ENCODE data around the gene ATP5IF1. TPM values are rescaled to one million over a fixed set of nuclear protein-coding genes. Genes with fewer than 3 reads are reported as not detected.

ATP5IF1 gene
- total RNA-seq, 1 experiment from 2014 or later: 169 TPM

GRCh38 chr1:28280977-28281381 lies 45.1 kb downstream of the ATP5IF1 start:
- CTCF ChIA-PET: no interaction called here
- no TSS peak for BruUV-seq (replicated peaks)
- Histone ChIP-seq H2AFZ (ENCODE audit: low read depth, low read length, poor library complexity, severe bottlenecking) (no peak overlapping the region), H3K9me3 (ENCODE audit: control insufficient read depth in 1 of 2, insufficient read depth in 1 of 2, low read depth in 1 of 2, low read length in 2 of 2) (no peaks in the 10 kb centered on the region), H3K4me2 (ENCODE audit: low read length) (no peak overlapping the region), H3K4me1 (ENCODE audit: control insufficient read depth in 1 of 2, insufficient read depth in 2 of 2, low read length in 2 of 2) (no peaks in the 10 kb centered on the region), H3K36me3 (ENCODE audit: control insufficient read depth in 1 of 2, insufficient read depth in 2 of 2, low read length in 2 of 2) (peaks cover 0 to 14% of the 10 kb centered on the region in 2 experiments; a peak in 2 of 4 replicates), H3K27me3 (ENCODE audit: insufficient read depth, low read length) (no peaks in the 10 kb centered on the region), H3K79me2 (ENCODE audit: insufficient read depth, low read length) (no peaks in the 10 kb centered on the region), H3K9me2 (ENCODE audit: insufficient read depth) (no peaks in the 10 kb centered on the region), H3K9ac (ENCODE audit: low read length) (no peak overlapping the region), H3K4me3 (replicated peaks in 1 of 2; ENCODE audit: low read depth in 1 of 2, low read length in 2 of 2) (no peak overlapping the region), H4K20me1 (ENCODE audit: insufficient read depth) (no peaks in the 10 kb centered on the region), H3K27ac (ENCODE audit: low read depth, low read length) (no peak overlapping the region)
- TF ChIP-seq YY1 (IDR thresholded peaks at IDR 0.05; ENCODE audit: extremely low read depth, insufficient replicate concordance, low read depth, low read length) (no peak), SIN3A (IDR thresholded peaks at IDR 0.05; ENCODE audit: low read depth) (no peak), ATF3 (IDR thresholded peaks at IDR 0.05) (no peak), ELF1 (IDR thresholded peaks at IDR 0.05; ENCODE audit: borderline replicate concordance, low read depth) (no peak), RAD21 (IDR thresholded peaks at IDR 0.05; ENCODE audit: low read depth) (no peak), JUND (IDR thresholded peaks at IDR 0.05) (no peak), ZBTB33 (IDR thresholded peaks at IDR 0.05; ENCODE audit: extremely low read depth, insufficient replicate concordance, low read length) (no peak)
- POLR2A ChIA-PET: interaction anchor here (0.7 to 1.4 kb wide), 2 partner anchors 31 to 32 kb away, joined by 3 to 4 read pairs; no protein-coding TSS in a partner anchor
- RAD21 ChIA-PET (ENCODE audit: low non-redundant PET in 1 of 2, low total read pairs in 2 of 2, uncharacterized antibody in 2 of 2, unreplicated experiment in 2 of 2): no interaction called here
- intact Hi-C loops (cut with micrococcal nuclease): no loop called here
- no peak for ATAC-seq
- DNase-seq (ENCODE audit: low read depth, low spot score): no peak
